ENCODE data around the gene ANAPC7.

DNA sequence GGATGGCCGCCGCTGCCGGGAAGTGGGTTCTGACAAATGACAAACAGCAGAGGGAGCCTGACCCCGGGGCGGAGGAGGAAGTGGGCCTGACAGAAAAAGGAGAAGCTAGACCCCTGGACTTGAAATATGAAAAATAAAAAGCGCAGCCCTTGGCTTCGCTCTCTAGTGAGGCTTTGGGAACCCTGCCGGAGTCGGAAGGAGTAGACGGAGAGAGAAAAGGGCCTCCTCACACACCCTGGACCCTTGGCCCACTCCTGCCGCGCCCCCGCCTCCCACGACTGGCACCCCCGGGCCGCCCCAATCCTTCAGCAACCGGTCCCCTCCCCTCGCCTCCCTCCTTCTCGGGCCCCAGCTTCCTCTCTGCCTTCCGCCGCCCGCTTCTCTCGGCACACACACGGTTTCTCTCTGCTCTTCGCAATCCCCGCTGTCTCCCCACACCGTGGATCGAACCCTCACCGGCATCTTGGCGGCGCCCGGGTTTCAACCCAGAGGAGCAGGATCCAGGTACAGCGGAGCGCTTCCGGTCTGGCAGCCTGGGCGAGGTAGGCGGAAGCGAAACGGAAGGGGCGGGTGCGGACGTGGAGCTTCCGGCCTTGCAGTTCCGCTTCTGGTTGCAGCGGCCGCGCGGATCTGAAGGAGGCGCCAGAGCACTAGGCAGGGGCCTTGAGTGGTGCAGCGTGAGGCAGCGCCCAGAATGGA lies 46.4 kb upstream of the ANAPC7 start, which contains the start of gene ARPC3:
- TF ChIP-seq EP300 (IDR thresholded peaks at IDR 0.05) = no peak
- TF ChIP-seq, protein P1, sequence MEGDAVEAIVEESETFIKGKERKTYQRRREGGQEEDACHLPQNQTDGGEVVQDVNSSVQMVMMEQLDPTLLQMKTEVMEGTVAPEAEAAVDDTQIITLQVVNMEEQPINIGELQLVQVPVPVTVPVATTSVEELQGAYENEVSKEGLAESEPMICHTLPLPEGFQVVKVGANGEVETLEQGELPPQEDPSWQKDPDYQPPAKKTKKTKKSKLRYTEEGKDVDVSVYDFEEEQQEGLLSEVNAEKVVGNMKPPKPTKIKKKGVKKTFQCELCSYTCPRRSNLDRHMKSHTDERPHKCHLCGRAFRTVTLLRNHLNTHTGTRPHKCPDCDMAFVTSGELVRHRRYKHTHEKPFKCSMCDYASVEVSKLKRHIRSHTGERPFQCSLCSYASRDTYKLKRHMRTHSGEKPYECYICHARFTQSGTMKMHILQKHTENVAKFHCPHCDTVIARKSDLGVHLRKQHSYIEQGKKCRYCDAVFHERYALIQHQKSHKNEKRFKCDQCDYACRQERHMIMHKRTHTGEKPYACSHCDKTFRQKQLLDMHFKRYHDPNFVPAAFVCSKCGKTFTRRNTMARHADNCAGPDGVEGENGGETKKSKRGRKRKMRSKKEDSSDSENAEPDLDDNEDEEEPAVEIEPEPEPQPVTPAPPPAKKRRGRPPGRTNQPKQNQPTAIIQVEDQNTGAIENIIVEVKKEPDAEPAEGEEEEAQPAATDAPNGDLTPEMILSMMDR (IDR thresholded peaks at IDR 0.05) = peak; percentile 82 to 94 (median 89)
